ENCODE measurements around the gene CELF1.

DNA sequence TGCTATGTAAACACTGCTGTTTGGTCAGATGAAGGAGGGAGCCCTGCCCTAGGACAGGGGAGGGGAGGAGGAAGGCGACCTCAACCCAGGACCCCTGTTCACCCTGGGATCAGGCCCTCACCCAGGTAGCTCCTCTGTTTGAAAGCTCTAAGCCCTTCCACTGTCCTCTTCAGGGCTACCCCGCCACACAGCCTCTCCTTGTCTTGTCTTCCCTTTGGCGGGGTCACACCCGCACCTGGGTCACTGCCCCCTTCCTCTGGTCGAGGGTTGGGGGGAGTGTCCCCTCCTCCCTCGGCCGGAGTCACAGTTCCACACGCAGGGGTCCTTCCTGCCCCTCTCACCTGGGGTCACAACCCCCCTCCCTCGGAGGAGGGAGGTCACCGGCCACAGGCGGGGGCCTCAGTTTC lies 12.0 kb upstream of the CELF1 start:
- no peak for TF ChIP-seq CTCF (conservative IDR thresholded peaks at IDR 0.05)
- TF ChIP-seq ZFX (IDR thresholded peaks at IDR 0.05) = no peak

Measured in C4-2B (cell line).